ENCODE measurements around the gene ATG9A. TPM values are rescaled to one million over a fixed set of nuclear protein-coding genes. Genes with fewer than 3 reads are reported as not detected.

ATG9A gene
- total and polyA plus RNA-seq, 2 donors (not counting 1 experiment from before 2014, with no cell fraction given): 41.8 to 65.5 TPM

GRCh38 chr2:219206328-219207133 is 22.9 kb downstream of the ATG9A start, which contains the start of gene ZFAND2B:
ZFAND2B (plus strand) TSS chr2:219206782; CDS start chr2:219206988, 206 bp downstream.
- H3K79me2 ChIP-seq (ENCODE audit: control insufficient read depth, insufficient read depth, low read length): peaks cover 6% of the 10 kb centered on the region
- POLR2A ChIA-PET: interaction anchor here (0.6 to 3.0 kb wide), 18 partner anchors 9 to 182 kb away, joined by 3 to 46 read pairs (median 6); partner anchors contain the start of genes ANKZF1, ATG9A, CNPPD1 and DNAJB2
- Mint-ChIP-seq H3K4me3 (peak within 1 kb of the TSS; percentile 96), H3K9me3 (ENCODE audit: insufficient read depth) (no peaks in the 10 kb centered on the region), H3K27ac (peak within 1 kb of the TSS; percentile 98), H3K27me3 (no peaks in the 10 kb centered on the region), H3K4me1 (peaks cover 28% of the 10 kb centered on the region)
- under 1% methylated on average over 69 of the region's 76 CpGs for WGBS (ENCODE audit: insufficient coverage)
- H3K9me3 ChIP-seq (ENCODE audit: control extremely low read depth in 1 of 3, control insufficient read depth in 2 of 3, insufficient read depth in 1 of 3, low read length in 2 of 3): no peaks in the 10 kb centered on the region
- peaks cover 14% of the 10 kb centered on the region for H4K20me1 ChIP-seq (ENCODE audit: control insufficient read depth, insufficient read depth, low read length, poor library complexity, severe bottlenecking)
- H3K4me1 ChIP-seq (ENCODE audit: control insufficient read depth in 2 of 2, insufficient read depth in 2 of 2, low read length in 2 of 2): peaks cover 16 to 23% of the 10 kb centered on the region in 2 donors
- CTCF ChIA-PET: interaction anchor here (0.9 to 5.7 kb wide), 15 partner anchors 12 to 309 kb away, joined by 3 to 63 read pairs (median 5); partner anchors contain the start of genes ABCB6, ANKZF1, ATG9A and CNPPD1
- peak within 1 kb of the TSS; percentile 53 to 82 (median 76) for H3K4me3 ChIP-seq (ENCODE audit: control extremely low read depth in 1 of 5, extremely low read depth in 1 of 5, insufficient read depth in 1 of 5, low read depth in 2 of 5, low read length in 4 of 5)
- peak within 1 kb of the TSS; percentile 80 for H3K4me2 ChIP-seq (replicated peaks; ENCODE audit: low read depth, low read length, poor library complexity, severe bottlenecking)
- DNase-seq (peak; percentile 97), ATAC-seq (ENCODE audit: low read depth) (peak; percentile 91)
- peak within 1 kb of the TSS; percentile 79 for H2AFZ ChIP-seq (ENCODE audit: insufficient read depth, low read depth, low read length, poor library complexity, severe bottlenecking)
- intact Hi-C loops (cut with micrococcal nuclease): loop anchor here (1.0 to 2.0 kb wide), 8 partner anchors 13 to 88 kb away; partner anchors contain the start of genes ANKZF1, ATG9A, DNAJB2 and GLB1L
- peak within 1 kb of the TSS; percentile 71 for H3K9ac ChIP-seq (ENCODE audit: low read length)
- TF ChIP-seq EZH2 (IDR thresholded peaks at IDR 0.05; ENCODE audit: borderline replicate concordance, insufficient read depth, low read depth, low read length, poor library complexity, severe bottlenecking): no peak
- TF ChIP-seq CTCF (IDR thresholded peaks at IDR 0.05): no peak
- no peaks in the 10 kb centered on the region for H3K27me3 ChIP-seq (replicated peaks in 1 of 4; ENCODE audit: control extremely low read depth in 1 of 4, control insufficient read depth in 3 of 4, insufficient read depth in 4 of 4, low read length in 3 of 4)
- H3K27ac ChIP-seq (ENCODE audit: low read length in 2 of 2): peak within 1 kb of the TSS; percentile 84 to 94
- peaks cover 7 to 24% of the 10 kb centered on the region in 2 experiments for H3K36me3 ChIP-seq (replicated peaks in 1 of 2; ENCODE audit: control extremely low read depth in 1 of 2, control insufficient read depth in 1 of 2, extremely low read depth in 1 of 2, insufficient read depth in 2 of 2, low read length in 1 of 2)
